GM12878 (cell line): ENCODE measurements around the gene CCT4. TPM values are rescaled to one million over a fixed set of nuclear protein-coding genes. Genes with fewer than 3 reads are reported as not detected.
A peak's percentile ranks its signal among the peaks of the same experiment; 100 is the strongest.

Experiments used
- ATAC-seq: fragments of 200-7000 bp; cut with Tn5 transposase; 3 replicates; pipeline ENCODE4 v1.9.1; 2020; ENCODE audit warnings: mild to moderate bottlenecking, moderate library complexity
- BruUV-seq: library from RNA; stranded (reverse); fragments of 400-500 nt; replicated peaks from 2 replicates; lab custom pipeline; 2021; lab: Mats Ljungman, UMichigan
- CTCF ChIA-PET: fragments of 300-600 bp; sonication (Branson Sonifier 250); formaldehyde crosslinking; extraction: SDS; loops from one replicate; lab custom pipeline; 2021; ENCODE audit warnings: inconsistent platforms; lab: Yijun Ruan, JAX
- POLR2A ChIA-PET: fragments of 350-600 bp; formaldehyde crosslinking; extraction: SDS; loops from one replicate; lab custom pipeline; 2021; ENCODE audit warnings: inconsistent platforms; lab: Charles Lee
- RAD21 ChIA-PET: fragments of 300-600 bp; sonication (Branson Sonifier 250); formaldehyde crosslinking; loops from one replicate; lab custom pipeline; 2023; ENCODE audit warnings: antibody characterized with exemption; ENCODE audit not compliant: unreplicated experiment; lab: Charles Lee
- SMC1A ChIA-PET: fragments of 300-600 bp; sonication (Branson Sonifier 250); formaldehyde crosslinking; loops from one replicate; lab custom pipeline; 2023; ENCODE audit not compliant: unreplicated experiment, uncharacterized antibody; lab: Charles Lee
- DNase-seq: peaks from one replicate; pipeline ENCODE4 v3.0.0-alpha.2; 2011; ENCODE audit warnings: low read depth, low spot score
- FAIRE-seq: peaks from 3 replicates; lab custom pipeline; 2011; peaks lifted over from hg19 to GRCh38; lab: Jason Lieb, UNC
- H2AFZ ChIP-seq: 2 replicates; pipeline ENCODE4 v1.6.0; 2011; ENCODE audit warnings: low read depth, low read length, control low read depth; ENCODE audit not compliant: control insufficient read depth
- H3K27ac ChIP-seq: 2 replicates; pipeline ENCODE4 v1.5.1; 2011; ENCODE audit warnings: control low read depth; ENCODE audit not compliant: control insufficient read depth, insufficient read depth
- H3K27me3 ChIP-seq, 2 experiments: replicated peaks in 1 of 2; 2 replicates each; pipeline versions ENCODE4 v1.6.0 to v1.6.1; 2011; ENCODE audit warnings: low read length in 1 of 2; ENCODE audit not compliant: control insufficient read depth in 2 of 2, insufficient read depth in 2 of 2
- H3K36me3 ChIP-seq, 2 experiments: 2 replicates each; pipeline ENCODE4 v1.5.1; 2011; ENCODE audit warnings: low read length in 1 of 2; ENCODE audit not compliant: control insufficient read depth in 2 of 2, insufficient read depth in 2 of 2
- H3K4me1 ChIP-seq: 2 replicates; pipeline ENCODE4 v1.6.1; 2011; ENCODE audit warnings: mild to moderate bottlenecking, low read length, moderate library complexity, mixed read lengths; ENCODE audit not compliant: control insufficient read depth, insufficient read depth
- H3K4me2 ChIP-seq: 2 replicates; pipeline ENCODE4 v1.6.0; 2011; ENCODE audit warnings: control low read depth; ENCODE audit not compliant: control insufficient read depth, insufficient read depth
- H3K4me3 ChIP-seq: fragments of 200-600 bp; sonication (generic); 2 replicates; pipeline ENCODE4 v1.5.1; 2016
- H3K79me2 ChIP-seq: 2 replicates; pipeline ENCODE4 v1.6.0; 2011; ENCODE audit warnings: low read length; ENCODE audit not compliant: control insufficient read depth, insufficient read depth
- H3K9ac ChIP-seq: 2 replicates; pipeline ENCODE4 v1.8.0; 2011; ENCODE audit warnings: low read length, control low read depth, mixed read lengths; ENCODE audit not compliant: control insufficient read depth, insufficient read depth
- H3K9me3 ChIP-seq: replicated peaks from 3 replicates; pipeline ENCODE4 v1.5.1; 2011; ENCODE audit warnings: mild to moderate bottlenecking, low read length; ENCODE audit not compliant: control insufficient read depth, insufficient read depth
- H4K20me1 ChIP-seq: 2 replicates; pipeline ENCODE4 v1.6.0; 2011; ENCODE audit not compliant: control insufficient read depth, insufficient read depth
- CREM ChIP-seq: IDR thresholded peaks from 2 replicates; pipeline ENCODE4 v1.6.1; 2014; ENCODE audit warnings: antibody characterized with exemption, low read depth
- ETV6 ChIP-seq, 2 experiments: fragments of 450-650 bp in 1 of 2; IDR thresholded peaks in 1 of 2; conservative IDR thresholded peaks in 1 of 2; 2 replicates each; pipeline ENCODE4 v1.6.1; 2014; ENCODE audit warnings: antibody characterized with exemption in 1 of 2, borderline replicate concordance in 1 of 2, low read depth in 1 of 2, mild to moderate bottlenecking in 1 of 2, moderate library complexity in 1 of 2
- HDAC2 ChIP-seq: fragments of 200-600 bp; sonication (generic); IDR thresholded peaks from 2 replicates; pipeline ENCODE4 v1.6.1; 2017
- HDGF ChIP-seq: fragments of 450-650 bp; IDR thresholded peaks from 2 replicates; pipeline ENCODE4 v1.6.1; 2016; ENCODE audit warnings: antibody characterized with exemption
- IKZF2 ChIP-seq, 2 experiments: fragments of 450-650 bp; IDR thresholded peaks; 2 replicates each; pipeline ENCODE4 v1.6.1; 2017; ENCODE audit warnings: mild to moderate bottlenecking in 2 of 2, moderate library complexity in 2 of 2
- JUNB ChIP-seq: IDR thresholded peaks from 2 replicates; pipeline ENCODE4 v1.6.1; 2016; ENCODE audit warnings: antibody characterized with exemption, mild to moderate bottlenecking
- NFYA ChIP-seq: IDR thresholded peaks from 2 replicates; pipeline ENCODE4 v1.6.1; 2011; ENCODE audit warnings: low read depth, mild to moderate bottlenecking, low read length, improper control_type of control experiment, borderline replicate concordance
- NFYB ChIP-seq: IDR thresholded peaks from 2 replicates; pipeline ENCODE4 v1.6.1; 2011; ENCODE audit warnings: low read depth, mild to moderate bottlenecking, low read length, improper control_type of control experiment, moderate library complexity; ENCODE audit not compliant: insufficient read depth
- NR2C2 ChIP-seq: IDR thresholded peaks from 2 replicates; pipeline ENCODE4 v1.6.1; 2011; ENCODE audit warnings: borderline replicate concordance, low read depth; ENCODE audit not compliant: control insufficient read depth, insufficient read length
- NR2F1 ChIP-seq: fragments of 450-650 bp; conservative IDR thresholded peaks from 2 replicates; pipeline ENCODE4 v1.6.1; 2017; ENCODE audit warnings: mild to moderate bottlenecking
- SMARCA5 ChIP-seq: fragments of 450-650 bp; IDR thresholded peaks from 2 replicates; pipeline ENCODE4 v1.6.1; 2017; ENCODE audit warnings: mild to moderate bottlenecking
- SREBF2 ChIP-seq: IDR thresholded peaks from 2 replicates; pipeline ENCODE4 v1.6.1; 2012; ENCODE audit warnings: mild to moderate bottlenecking, low read length
- ZZZ3 ChIP-seq: IDR thresholded peaks from 2 replicates; pipeline ENCODE4 v1.6.1; 2011; ENCODE audit warnings: low read depth; ENCODE audit not compliant: control insufficient read depth, insufficient read length
- WGBS: methylation state at CpG from one replicate; pipeline ENCODE4 v1.1.6; 2016; ENCODE audit warnings: low lambda C conversion rate; ENCODE audit not compliant: insufficient replicate concordance, insufficient coverage; ENCODE audit errors: missing lambda C conversion rate; 5-methylcytosine and 5-hydroxymethylcytosine counted together
- in situ Hi-C: fragments of 300-500 bp; cut with MboI; formaldehyde crosslinking; loops from 9 replicates; pipeline ENCODE4 v1.14.3; 2018; ENCODE audit warnings: mixed read lengths
- intact Hi-C: fragments of 100-400 bp; cut with micrococcal nuclease; formaldehyde crosslinking; loops from one replicate; pipeline ENCODE4 v1.14.2; 2022; ENCODE audit not compliant: unreplicated experiment
- polyA plus RNA-seq, 11 experiments: library from polyadenylated mRNA; depleted of rRNA in 4 of 11; unstranded in 6 of 11; stranded (reverse) in 5 of 11; fragments of >200 nt; fragmentation: Nextera tagmentation in 4 of 11; fragmentation: Illumina TruSeq in 1 of 11; extraction: Ambion mirVana in 4 of 11; extraction: Trizol in 1 of 11; gene quantifications; 1 replicate in 1 of 11; 2 replicates in 10 of 11; pipeline versions ENCODE4 v1.2.1 to v1.2.3, GENCODE V29; 2011 to 2016; ENCODE audit warnings: inconsistent platforms in 2 of 11, missing spikeins in 2 of 11, low read depth in 1 of 11
- total RNA-seq, 4 experiments: library from RNA; depleted of rRNA in 3 of 4; stranded (reverse); fragments of >200 nt in 3 of 4; fragmentation: Illumina TruSeq in 1 of 4; extraction: Trizol in 1 of 4; gene quantifications; 2 replicates each; pipeline versions ENCODE4 v1.2.1 to v1.2.3, GENCODE V29; 2013 to 2021
- TF ChIP-seq, protein P1 (sequence below): fragments of 450-650 bp; IDR thresholded peaks from 2 replicates; pipeline ENCODE4 v1.6.1; 2017; ENCODE audit warnings: mild to moderate bottlenecking, low read depth, inconsistent platforms; ENCODE audit not compliant: poor library complexity, severe bottlenecking
- TF ChIP-seq, protein P2 (sequence below): IDR thresholded peaks from 2 replicates; pipeline ENCODE4 v1.6.1; 2011; ENCODE audit warnings: borderline replicate concordance, low read depth, mild to moderate bottlenecking, moderate library complexity, mixed read lengths, low read length; ENCODE audit not compliant: insufficient read depth; ENCODE audit errors: extremely low read length

CCT4 gene
- total and polyA plus RNA-seq, 10 of the 15 experiments (the other 5 are each of a cell fraction or from before 2014, with no cell fraction given), result 76.6 to 320 (median 211) TPM

- DNase-seq, result no peak
- no peaks in the 10 kb centered on the region for H4K20me1 ChIP-seq
- no TSS peak for BruUV-seq
- H3K27me3 ChIP-seq, result no peaks in the 10 kb centered on the region
- in situ Hi-C loops (no loop called here), intact Hi-C loops (no loop called here)
- RAD21 ChIA-PET, result no interaction called here
- no peak for ATAC-seq
- no peak for FAIRE-seq
- H3K9ac ChIP-seq, result no peak overlapping the region
- H3K4me1 ChIP-seq, result peaks cover 9% of the 10 kb centered on the region
- CTCF ChIA-PET, result interaction anchor here (0.5 to 1.0 kb wide), 2 partner anchors 10 to 203 kb away, joined by 3 to 4 read pairs; no protein-coding TSS in a partner anchor
- H3K79me2 ChIP-seq, result no peaks in the 10 kb centered on the region
- no peak overlapping the region for H3K4me3 ChIP-seq
- no peaks in the 10 kb centered on the region; the same call in 2 of the 3 replicates for H3K9me3 ChIP-seq
- TF ChIP-seq NFYB (peak; percentile 78), HDGF (no peak)
- WGBS, result 16% methylated on average over 3 of the region's 3 CpGs
- POLR2A ChIA-PET, result no interaction called here
- no peak overlapping the region for H2AFZ ChIP-seq
- H3K4me2 ChIP-seq, result no peak overlapping the region
- SMC1A ChIA-PET, result interaction anchor here (0.5 kb wide), 1 partner anchor 339 kb away, joined by 4 read pairs; no protein-coding TSS in a partner anchor
- H3K36me3 ChIP-seq, result no peaks in the 10 kb centered on the region
- H3K27ac ChIP-seq, result no peak overlapping the region
Observed at GRCh38 chr2:61857224-61857623, 31.2 kb downstream of the CCT4 start.

DNA sequence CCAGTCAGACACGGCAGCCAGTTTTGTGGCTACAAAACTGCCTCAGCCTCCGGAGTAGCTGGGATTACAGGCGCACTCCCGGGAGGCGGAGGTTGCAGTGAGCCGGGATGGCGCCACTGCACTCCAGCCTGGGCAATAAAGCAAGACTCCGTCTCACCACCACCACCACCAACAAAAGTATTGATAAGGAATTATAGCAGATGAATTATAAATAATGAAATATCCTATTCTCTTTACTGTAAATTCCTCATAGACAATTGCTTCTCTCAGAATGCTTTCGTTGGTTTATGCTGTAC lies 33.2 kb downstream of the CCT4 start:
- ChIA-PET RAD21 (no interaction called here), POLR2A (no interaction called here), SMC1A (no interaction called here), CTCF (interaction anchor here (0.7 to 1.8 kb wide), 3 partner anchors 12 to 592 kb away, joined by 4 to 6 read pairs (median 4); no protein-coding TSS in a partner anchor)
- ATAC-seq (no peak), FAIRE-seq (no peak), DNase-seq (no peak)
- H3K4me2 ChIP-seq, result peak overlapping the region; percentile 100
- H3K9ac ChIP-seq, result peak overlapping the region; percentile 86
- H2AFZ ChIP-seq, result peak overlapping the region; percentile 96
- no TSS peak for BruUV-seq
- TF ChIP-seq NR2F1 (no peak), SMARCA5 (no peak), ZZZ3 (no peak), IKZF2 (IDR thresholded peaks at IDR 0.05) (no peak), HDAC2 (no peak), SREBF2 (no peak), NFYA (no peak), JUNB (no peak), ETV6 (conservative IDR thresholded peaks at IDR 0.05 in 1 of 2, IDR thresholded peaks at IDR 0.05 in 1 of 2; ENCODE audit: borderline replicate concordance in 1 of 2, low read depth in 1 of 2) (no peak), NR2C2 (no peak), CREM (no peak)
- TF ChIP-seq, protein P1, sequence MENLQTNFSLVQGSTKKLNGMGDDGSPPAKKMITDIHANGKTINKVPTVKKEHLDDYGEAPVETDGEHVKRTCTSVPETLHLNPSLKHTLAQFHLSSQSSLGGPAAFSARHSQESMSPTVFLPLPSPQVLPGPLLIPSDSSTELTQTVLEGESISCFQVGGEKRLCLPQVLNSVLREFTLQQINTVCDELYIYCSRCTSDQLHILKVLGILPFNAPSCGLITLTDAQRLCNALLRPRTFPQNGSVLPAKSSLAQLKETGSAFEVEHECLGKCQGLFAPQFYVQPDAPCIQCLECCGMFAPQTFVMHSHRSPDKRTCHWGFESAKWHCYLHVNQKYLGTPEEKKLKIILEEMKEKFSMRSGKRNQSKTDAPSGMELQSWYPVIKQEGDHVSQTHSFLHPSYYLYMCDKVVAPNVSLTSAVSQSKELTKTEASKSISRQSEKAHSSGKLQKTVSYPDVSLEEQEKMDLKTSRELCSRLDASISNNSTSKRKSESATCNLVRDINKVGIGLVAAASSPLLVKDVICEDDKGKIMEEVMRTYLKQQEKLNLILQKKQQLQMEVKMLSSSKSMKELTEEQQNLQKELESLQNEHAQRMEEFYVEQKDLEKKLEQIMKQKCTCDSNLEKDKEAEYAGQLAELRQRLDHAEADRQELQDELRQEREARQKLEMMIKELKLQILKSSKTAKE, result no peak
- TF ChIP-seq, protein P2, sequence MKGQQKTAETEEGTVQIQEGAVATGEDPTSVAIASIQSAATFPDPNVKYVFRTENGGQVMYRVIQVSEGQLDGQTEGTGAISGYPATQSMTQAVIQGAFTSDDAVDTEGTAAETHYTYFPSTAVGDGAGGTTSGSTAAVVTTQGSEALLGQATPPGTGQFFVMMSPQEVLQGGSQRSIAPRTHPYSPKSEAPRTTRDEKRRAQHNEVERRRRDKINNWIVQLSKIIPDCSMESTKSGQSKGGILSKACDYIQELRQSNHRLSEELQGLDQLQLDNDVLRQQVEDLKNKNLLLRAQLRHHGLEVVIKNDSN, result no peak
- in situ Hi-C loops (no loop called here), intact Hi-C loops (no loop called here)
- no peaks in the 10 kb centered on the region for H3K79me2 ChIP-seq
- no peaks in the 10 kb centered on the region for H3K9me3 ChIP-seq
- H4K20me1 ChIP-seq, result no peaks in the 10 kb centered on the region
- H3K27me3 ChIP-seq, result no peaks in the 10 kb centered on the region
- WGBS, result 24% methylated on average over 9 of the region's 9 CpGs
- peak overlapping the region; percentile 87 for H3K27ac ChIP-seq
- peak overlapping the region; percentile 82 for H3K4me3 ChIP-seq
- H3K4me1 ChIP-seq, result peaks cover 9% of the 10 kb centered on the region
- H3K36me3 ChIP-seq, result no peaks in the 10 kb centered on the region
